Gastroesophageal sphincter (tissue), 3 donors: ENCODE results near the gene WDR11.

Source experiments
- EP300 ChIP-seq: sonication (generic); formaldehyde crosslinking; IDR thresholded peaks from one replicate; pipeline ENCODE4 v1.6.1; 2017; ENCODE audit warnings: antibody characterized with exemption, mild to moderate bottlenecking
- POLR2A ChIP-seq, 2 donors: fragments of 450-650 bp; IDR thresholded peaks; one replicate each; pipeline ENCODE4 v1.6.1; 2017; ENCODE audit warnings: antibody characterized with exemption in 2 of 2, mild to moderate bottlenecking in 2 of 2, moderate library complexity in 1 of 2
- POLR2AphosphoS5 ChIP-seq: sonication (generic); formaldehyde crosslinking; IDR thresholded peaks from one replicate; pipeline ENCODE4 v1.6.1; 2017; ENCODE audit warnings: antibody characterized with exemption
- TF ChIP-seq, protein P1 (sequence below), 4 experiments: fragments of 200-600 bp in 2 of 4; fragments of 450-650 bp in 2 of 4; sonication (generic) in 1 of 4; IDR thresholded peaks; one replicate each; pipeline ENCODE4 v1.5.1; 2017 to 2019; ENCODE audit warnings: antibody characterized with exemption in 4 of 4, mild to moderate bottlenecking in 2 of 4, moderate library complexity in 2 of 4

- no peak for TF ChIP-seq EP300
- no peak for TF ChIP-seq POLR2A (IDR thresholded peaks at IDR 0.05)
- TF ChIP-seq, protein P1, sequence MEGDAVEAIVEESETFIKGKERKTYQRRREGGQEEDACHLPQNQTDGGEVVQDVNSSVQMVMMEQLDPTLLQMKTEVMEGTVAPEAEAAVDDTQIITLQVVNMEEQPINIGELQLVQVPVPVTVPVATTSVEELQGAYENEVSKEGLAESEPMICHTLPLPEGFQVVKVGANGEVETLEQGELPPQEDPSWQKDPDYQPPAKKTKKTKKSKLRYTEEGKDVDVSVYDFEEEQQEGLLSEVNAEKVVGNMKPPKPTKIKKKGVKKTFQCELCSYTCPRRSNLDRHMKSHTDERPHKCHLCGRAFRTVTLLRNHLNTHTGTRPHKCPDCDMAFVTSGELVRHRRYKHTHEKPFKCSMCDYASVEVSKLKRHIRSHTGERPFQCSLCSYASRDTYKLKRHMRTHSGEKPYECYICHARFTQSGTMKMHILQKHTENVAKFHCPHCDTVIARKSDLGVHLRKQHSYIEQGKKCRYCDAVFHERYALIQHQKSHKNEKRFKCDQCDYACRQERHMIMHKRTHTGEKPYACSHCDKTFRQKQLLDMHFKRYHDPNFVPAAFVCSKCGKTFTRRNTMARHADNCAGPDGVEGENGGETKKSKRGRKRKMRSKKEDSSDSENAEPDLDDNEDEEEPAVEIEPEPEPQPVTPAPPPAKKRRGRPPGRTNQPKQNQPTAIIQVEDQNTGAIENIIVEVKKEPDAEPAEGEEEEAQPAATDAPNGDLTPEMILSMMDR (IDR thresholded peaks at IDR 0.05), result no peak
- no peak for TF ChIP-seq POLR2AphosphoS5
These were observed 46.2 kb downstream of the WDR11 start for GRCh38 chr10:120897343-120897742.
